ENCODE data around the gene SEPTIN7.

- no peak for TF ChIP-seq CTCF (IDR thresholded peaks at IDR 0.05)
- TF ChIP-seq ZFX (IDR thresholded peaks at IDR 0.05; ENCODE audit: borderline replicate concordance): no peak
These were observed 26.9 kb upstream of the SEPTIN7 start for GRCh38 chr7:35773994-35774393.
